Lung (tissue), 12 donors: ENCODE results near the gene INCENP. TPM values are rescaled to one million over a fixed set of nuclear protein-coding genes. Genes with fewer than 3 reads are reported as not detected.

ENCODE experiments used
- ATAC-seq: fragments of 200-7000 bp; cut with Tn5 transposase; one replicate; pipeline ENCODE4 v1.9.1; 2020; ENCODE audit warnings: moderate number of reproducible peaks; ENCODE audit not compliant: insufficient read depth, low FRiP score
- DNase-seq, 3 donors: peaks; one replicate each; pipeline ENCODE4 v3.0.0-alpha.2; 2013 to 2017
- H3K27ac ChIP-seq, 2 donors: one replicate each; pipeline ENCODE4 v1.5.1; 2013; ENCODE audit warnings: mild to moderate bottlenecking in 2 of 2, moderate library complexity in 2 of 2, control low read depth in 1 of 2, inconsistent platforms in 1 of 2, low read depth in 1 of 2, low read length in 1 of 2
- H3K27me3 ChIP-seq, 3 donors: one replicate each; pipeline ENCODE4 v1.5.1; 2013; ENCODE audit warnings: low read length in 2 of 3; ENCODE audit not compliant: control insufficient read depth in 3 of 3, insufficient read depth in 3 of 3
- H3K36me3 ChIP-seq, 4 donors: one replicate each; pipeline ENCODE4 v1.5.1; 2013; ENCODE audit warnings: low read length in 4 of 4, mild to moderate bottlenecking in 1 of 4, moderate library complexity in 1 of 4; ENCODE audit not compliant: control insufficient read depth in 4 of 4, insufficient read depth in 4 of 4
- H3K4me1 ChIP-seq, 5 donors: one replicate each; pipeline ENCODE4 v1.5.1; 2013; ENCODE audit warnings: low read length in 5 of 5, mild to moderate bottlenecking in 2 of 5, moderate library complexity in 1 of 5; ENCODE audit not compliant: control insufficient read depth in 5 of 5, insufficient read depth in 5 of 5
- H3K4me3 ChIP-seq: one replicate; pipeline ENCODE4 v1.5.1; 2013; ENCODE audit warnings: mild to moderate bottlenecking, control low read depth, moderate library complexity
- H3K9ac ChIP-seq, 2 donors: one replicate each; pipeline ENCODE4 v1.5.1; 2013; ENCODE audit warnings: low read length in 2 of 2, control low read depth in 1 of 2; ENCODE audit not compliant: insufficient read depth in 1 of 2
- H3K9me3 ChIP-seq, 4 donors: one replicate each; pipeline ENCODE4 v1.5.1; 2013; ENCODE audit warnings: low read length in 3 of 4, mild to moderate bottlenecking in 1 of 4, moderate library complexity in 1 of 4; ENCODE audit not compliant: control insufficient read depth in 4 of 4, insufficient read depth in 3 of 4
- WGBS, 2 donors: extraction: QIAGEN DNeasy Blood & Tissue Kit; methylation state at CpG; one replicate each; pipeline ENCODE4 v1.1.7; 2013; 5-methylcytosine and 5-hydroxymethylcytosine counted together
- polyA plus RNA-seq, 2 donors: library from polyadenylated mRNA; stranded (reverse); fragments of 200-250 nt; gene quantifications; one replicate each; pipeline ENCODE4 v1.2.1, GENCODE V29; 2013
- total RNA-seq, 2 donors: library from RNA; depleted of rRNA in 1 of 2; stranded (reverse); fragments of >200 nt in 1 of 2; gene quantifications; one replicate each; pipeline ENCODE4 v1.2.1, GENCODE V29; 2014 to 2021
- TF ChIP-seq, protein P1 (sequence below): IDR thresholded peaks from 2 replicates; pipeline ENCODE4 v1.5.1; 2012; ENCODE audit warnings: mild to moderate bottlenecking; ENCODE audit errors: control extremely low read depth, extremely low read depth
- donor health status: control.
- donor health status: control.
- donor health status: Bipolar disorder and iron deficiency.
- donor health status: healthy.
- donor health status: DM: yes; HTN: yes; CAD: no.

The INCENP gene
- total and polyA plus RNA-seq, 4 donors: 3.8 to 14.1 (median 10.0) TPM

DNA sequence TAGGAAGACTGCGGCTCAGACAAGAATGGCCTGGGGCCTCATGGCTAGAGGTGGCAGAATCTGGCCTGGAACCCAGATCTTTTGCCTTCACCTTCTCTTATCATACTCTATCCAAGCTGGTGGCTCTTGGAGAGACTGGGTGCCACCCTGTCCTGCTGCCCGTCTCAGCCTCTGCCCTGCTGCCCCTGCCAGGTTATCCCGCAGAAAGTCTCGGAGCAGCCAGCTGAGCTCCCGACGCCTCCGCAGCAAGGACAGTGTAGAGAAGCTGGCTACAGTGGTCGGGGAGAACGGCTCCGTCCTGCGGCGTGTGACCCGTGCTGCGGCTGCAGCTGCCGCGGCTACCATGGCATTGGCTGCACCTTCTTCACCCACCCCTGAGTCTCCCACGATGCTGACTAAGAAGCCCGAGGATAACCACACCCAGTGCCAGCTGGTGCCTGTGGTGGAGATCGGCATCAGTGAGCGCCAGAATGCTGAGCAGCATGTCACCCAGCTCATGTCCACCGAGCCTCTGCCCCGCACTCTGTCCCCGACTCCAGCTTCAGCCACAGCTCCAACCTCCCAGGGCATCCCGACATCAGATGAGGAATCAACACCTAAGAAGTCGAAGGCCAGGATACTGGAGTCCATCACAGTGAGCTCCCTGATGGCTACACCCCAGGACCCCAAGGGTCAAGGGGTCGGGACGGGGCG, 5.9 kb downstream of the INCENP start:
- TF ChIP-seq, protein P1, sequence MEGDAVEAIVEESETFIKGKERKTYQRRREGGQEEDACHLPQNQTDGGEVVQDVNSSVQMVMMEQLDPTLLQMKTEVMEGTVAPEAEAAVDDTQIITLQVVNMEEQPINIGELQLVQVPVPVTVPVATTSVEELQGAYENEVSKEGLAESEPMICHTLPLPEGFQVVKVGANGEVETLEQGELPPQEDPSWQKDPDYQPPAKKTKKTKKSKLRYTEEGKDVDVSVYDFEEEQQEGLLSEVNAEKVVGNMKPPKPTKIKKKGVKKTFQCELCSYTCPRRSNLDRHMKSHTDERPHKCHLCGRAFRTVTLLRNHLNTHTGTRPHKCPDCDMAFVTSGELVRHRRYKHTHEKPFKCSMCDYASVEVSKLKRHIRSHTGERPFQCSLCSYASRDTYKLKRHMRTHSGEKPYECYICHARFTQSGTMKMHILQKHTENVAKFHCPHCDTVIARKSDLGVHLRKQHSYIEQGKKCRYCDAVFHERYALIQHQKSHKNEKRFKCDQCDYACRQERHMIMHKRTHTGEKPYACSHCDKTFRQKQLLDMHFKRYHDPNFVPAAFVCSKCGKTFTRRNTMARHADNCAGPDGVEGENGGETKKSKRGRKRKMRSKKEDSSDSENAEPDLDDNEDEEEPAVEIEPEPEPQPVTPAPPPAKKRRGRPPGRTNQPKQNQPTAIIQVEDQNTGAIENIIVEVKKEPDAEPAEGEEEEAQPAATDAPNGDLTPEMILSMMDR: no peak
- H3K36me3 ChIP-seq: peaks cover 0 to 30% (median 13%) of the 10 kb centered on the region in 4 donors
- DNase-seq (no peak), ATAC-seq (no peak)
- H3K27ac ChIP-seq: no peak overlapping the region
- H3K9me3 ChIP-seq: no peaks in the 10 kb centered on the region
- 95 to 97% methylated on average over 28 of the region's 28 CpGs for WGBS, 2 donors
- peaks cover 2 to 11% (median 6%) of the 10 kb centered on the region in 5 donors for H3K4me1 ChIP-seq
- H3K4me3 ChIP-seq: no peak overlapping the region
- no peak overlapping the region for H3K9ac ChIP-seq
- no peaks in the 10 kb centered on the region for H3K27me3 ChIP-seq

DNA sequence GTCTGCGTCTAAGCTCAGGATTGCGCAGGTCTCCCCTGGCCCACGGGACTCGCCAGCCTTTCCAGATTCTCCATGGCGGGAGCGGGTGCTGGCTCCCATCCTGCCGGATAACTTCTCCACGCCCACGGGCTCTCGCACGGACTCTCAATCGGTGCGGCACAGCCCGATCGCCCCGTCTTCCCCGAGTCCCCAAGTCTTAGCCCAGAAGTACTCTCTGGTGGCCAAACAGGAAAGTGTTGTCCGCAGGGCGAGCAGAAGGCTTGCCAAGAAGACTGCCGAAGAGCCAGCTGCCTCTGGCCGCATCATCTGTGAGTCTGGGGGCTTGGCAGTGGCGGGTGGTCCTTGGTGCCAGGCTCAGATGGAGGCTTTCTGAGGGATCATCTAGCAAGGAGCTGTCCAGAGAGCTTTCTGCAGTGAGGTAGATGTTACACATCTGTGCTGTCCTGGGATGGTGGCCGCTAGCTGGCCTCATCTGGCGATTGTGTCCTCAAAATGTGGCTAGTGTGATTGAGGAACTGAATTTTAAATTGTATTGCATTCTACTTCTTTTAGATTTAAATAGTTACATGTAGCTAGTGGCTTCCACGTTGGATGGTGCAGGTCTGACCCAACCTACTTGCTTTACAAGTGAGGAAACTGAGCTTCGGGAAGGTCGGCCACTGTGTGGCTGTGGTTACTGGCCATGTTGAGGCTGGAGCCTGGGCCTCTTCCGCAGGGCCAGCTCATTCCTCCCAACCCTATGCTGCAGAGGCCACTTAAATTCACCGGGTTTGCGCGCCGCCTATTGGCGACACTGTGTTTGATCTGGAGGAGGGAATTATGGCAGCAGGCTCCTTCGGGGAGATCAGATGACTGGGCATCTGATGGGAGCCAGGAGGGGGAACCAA, 6.7 kb downstream of the INCENP start:
- WGBS, 2 donors: 97% methylated on average over 28 to 34 of the region's 34 CpGs
- no peak overlapping the region for H3K4me3 ChIP-seq
- H3K27ac ChIP-seq: no peak overlapping the region
- no peaks in the 10 kb centered on the region for H3K27me3 ChIP-seq
- peaks cover 0 to 30% (median 13%) of the 10 kb centered on the region in 4 donors for H3K36me3 ChIP-seq
- H3K4me1 ChIP-seq: peaks cover 0 to 4% (median 2%) of the 10 kb centered on the region in 5 donors
- TF ChIP-seq, protein P1: no peak
- H3K9ac ChIP-seq: no peak overlapping the region
- no peaks in the 10 kb centered on the region for H3K9me3 ChIP-seq
- no peak for ATAC-seq
- DNase-seq: peak in 1 of 3 donors; percentile 7

DNA sequence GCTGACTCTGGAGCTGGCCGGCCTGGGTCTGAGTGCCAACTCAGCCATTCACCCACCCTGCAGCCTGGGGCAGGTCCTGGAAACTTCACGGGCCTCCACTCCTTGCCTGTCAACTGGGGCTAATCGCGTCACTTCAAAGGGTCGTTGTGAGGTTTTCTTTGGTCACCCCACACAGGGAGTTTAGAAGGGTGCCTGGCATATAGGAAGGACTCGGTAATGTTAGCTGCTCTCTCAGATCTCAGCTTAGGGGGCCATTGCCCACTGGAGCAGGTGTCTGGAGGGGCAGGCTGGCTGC, 7.3 kb downstream of the INCENP start:
- 86 to 98% methylated on average over 6 of the region's 6 CpGs for WGBS, 2 donors
- peaks cover 0 to 30% (median 13%) of the 10 kb centered on the region in 4 donors for H3K36me3 ChIP-seq
- TF ChIP-seq, protein P1: no peak

More for the DNA sequence above, 7.3 kb downstream of the INCENP start:
- Histone ChIP-seq H3K9me3 (no peaks in the 10 kb centered on the region), H3K4me1 (peaks cover 0 to 2% (median 0%) of the 10 kb centered on the region in 5 donors), H3K4me3 (no peak overlapping the region), H3K9ac (no peak overlapping the region), H3K27me3 (no peaks in the 10 kb centered on the region), H3K27ac (no peak overlapping the region)
- no peak for ATAC-seq
- DNase-seq: peak in 1 of 3 donors; percentile 5
